Measurements from ENCODE around the gene ZNF33B.
A peak's percentile ranks its signal among the peaks of the same experiment; 100 is the strongest.
"Not testable (repeated sequence)": the region's sequence is repeated elsewhere in the genome, so short reads cannot be mapped to it uniquely, and the experiment has no call there.

The ZNF33B gene

GRCh38 chr10:42618424-42618823 is 19.9 kb downstream of the ZNF33B start:
- no peak for DNase-seq (ENCODE audit: low read depth in 2 of 2, low spot score in 1 of 2)

GRCh38 chr10:42615419-42615818 is 23.0 kb downstream of the ZNF33B start:
- DNase-seq (ENCODE audit: low read depth in 2 of 2, low spot score in 1 of 2) = no peak

- DNase-seq (ENCODE audit: low read depth in 2 of 2, low spot score in 1 of 2) = no peak
These were observed 28.5 kb downstream of the ZNF33B start for GRCh38 chr10:42609872-42610271.

- no peak for DNase-seq (ENCODE audit: low read depth in 2 of 2, low spot score in 1 of 2)
These were observed 40.0 kb downstream of the ZNF33B start for GRCh38 chr10:42598249-42598873.

DNA sequence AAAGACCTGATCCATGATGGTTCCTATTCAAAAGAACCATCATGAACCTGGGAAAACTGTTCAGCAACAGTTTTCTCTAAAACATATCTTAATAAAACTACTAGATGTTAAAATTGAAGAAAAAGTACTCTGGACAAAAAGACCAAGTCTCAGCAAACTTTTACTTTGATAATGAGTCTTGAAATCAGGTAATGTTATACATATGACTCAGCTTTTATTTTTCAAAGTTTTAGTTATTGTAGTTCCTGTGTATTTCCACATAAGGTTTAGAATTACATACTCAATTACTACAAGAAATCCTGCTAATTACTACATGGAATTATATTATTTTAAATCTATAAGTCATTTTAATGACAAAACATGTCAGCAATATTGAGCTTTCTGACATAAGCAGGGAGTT is 42.2 kb downstream of the ZNF33B start:
- DNase-seq (ENCODE audit: low read depth in 2 of 2, low spot score in 1 of 2) = no peak

- DNase-seq (ENCODE audit: low read depth in 2 of 2, low spot score in 1 of 2) = no peak
These were observed 44.1 kb downstream of the ZNF33B start for GRCh38 chr10:42594246-42594650.

DNA sequence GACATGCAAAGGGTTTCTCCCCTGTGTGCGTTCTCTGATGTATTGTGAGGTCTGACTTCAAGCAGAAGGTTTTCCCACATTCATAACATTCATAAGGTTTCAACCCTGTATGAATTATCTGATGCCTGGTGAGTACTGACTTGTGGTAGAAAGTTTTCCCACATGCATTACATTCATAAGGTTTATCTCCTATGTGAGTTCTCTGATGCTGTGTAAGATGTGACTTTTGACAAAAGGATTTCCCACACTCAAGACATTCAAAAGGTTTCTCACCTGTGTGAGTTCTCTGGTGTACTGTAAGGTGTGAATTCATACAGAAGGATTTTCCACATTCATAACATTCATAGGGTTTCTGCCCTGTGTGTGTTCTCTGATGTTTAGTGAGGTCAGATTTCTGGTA is 45.1 kb downstream of the ZNF33B start:
- no peak for DNase-seq (ENCODE audit: low read depth in 2 of 2, low spot score in 1 of 2)

GRCh38 chr10:42583828-42584227 is 54.5 kb downstream of the ZNF33B start:
- DNase-seq (ENCODE audit: low read depth in 2 of 2, low spot score in 1 of 2) = no peak

DNA sequence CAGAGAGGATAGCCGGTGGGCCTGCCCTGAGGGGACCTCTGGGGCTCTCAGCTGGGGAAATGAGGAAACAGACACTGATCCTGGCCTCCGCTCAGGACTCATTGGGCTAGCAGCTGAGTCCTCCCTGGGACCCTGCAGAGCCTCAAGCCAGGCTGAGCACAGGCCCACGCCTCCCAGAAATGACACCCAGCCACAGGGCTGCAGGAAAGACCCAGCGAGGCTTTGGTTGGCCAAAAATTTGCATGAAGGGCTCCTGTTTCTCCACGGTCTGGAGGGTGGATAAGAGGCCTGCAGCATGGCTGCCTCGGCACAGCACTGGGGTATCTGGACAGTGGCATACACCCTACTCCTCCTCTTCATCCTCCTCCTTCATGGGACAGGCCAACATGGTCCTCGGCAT is 60.4 kb downstream of the ZNF33B start:
- DNase-seq (ENCODE audit: low read depth in 2 of 2, low spot score in 1 of 2) = no peak

GRCh38 chr10:42576338-42576737 is 62.0 kb downstream of the ZNF33B start:
- no peak for DNase-seq (ENCODE audit: low read depth in 2 of 2, low spot score in 1 of 2)

DNA sequence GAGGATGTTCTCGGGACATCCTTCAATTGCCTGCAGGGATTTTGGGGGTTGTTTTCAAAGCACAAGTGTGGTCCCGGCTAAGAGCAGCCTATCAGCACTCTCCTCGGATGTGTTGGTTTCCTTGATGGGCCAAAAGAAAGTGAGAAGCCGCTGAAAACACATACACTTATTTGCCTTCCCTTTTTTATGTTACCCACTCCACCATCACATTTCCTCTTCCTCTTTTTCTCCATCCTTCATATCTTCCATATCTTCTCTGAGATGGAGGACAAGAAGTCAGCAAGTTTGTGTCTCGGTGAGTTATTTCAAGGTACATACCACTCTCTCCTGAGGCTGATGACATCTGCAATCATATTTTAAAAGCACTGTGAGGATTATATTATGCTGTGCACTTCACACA is 64.0 kb downstream of the ZNF33B start:
- no peak for DNase-seq (ENCODE audit: low read depth in 2 of 2, low spot score in 1 of 2)

- DNase-seq (ENCODE audit: low read depth in 2 of 2, low spot score in 1 of 2) = no peak
These were observed 81.4 kb downstream of the ZNF33B start for GRCh38 chr10:42556931-42557330.

GRCh38 chr10:42553576-42553975 is 84.8 kb downstream of the ZNF33B start:
- DNase-seq (ENCODE audit: low read depth in 2 of 2, low spot score in 1 of 2) = not testable (repeated sequence)

GRCh38 chr10:42553064-42553407 is 85.3 kb downstream of the ZNF33B start:
- DNase-seq (ENCODE audit: low read depth in 2 of 2, low spot score in 1 of 2) = no peak

DNA sequence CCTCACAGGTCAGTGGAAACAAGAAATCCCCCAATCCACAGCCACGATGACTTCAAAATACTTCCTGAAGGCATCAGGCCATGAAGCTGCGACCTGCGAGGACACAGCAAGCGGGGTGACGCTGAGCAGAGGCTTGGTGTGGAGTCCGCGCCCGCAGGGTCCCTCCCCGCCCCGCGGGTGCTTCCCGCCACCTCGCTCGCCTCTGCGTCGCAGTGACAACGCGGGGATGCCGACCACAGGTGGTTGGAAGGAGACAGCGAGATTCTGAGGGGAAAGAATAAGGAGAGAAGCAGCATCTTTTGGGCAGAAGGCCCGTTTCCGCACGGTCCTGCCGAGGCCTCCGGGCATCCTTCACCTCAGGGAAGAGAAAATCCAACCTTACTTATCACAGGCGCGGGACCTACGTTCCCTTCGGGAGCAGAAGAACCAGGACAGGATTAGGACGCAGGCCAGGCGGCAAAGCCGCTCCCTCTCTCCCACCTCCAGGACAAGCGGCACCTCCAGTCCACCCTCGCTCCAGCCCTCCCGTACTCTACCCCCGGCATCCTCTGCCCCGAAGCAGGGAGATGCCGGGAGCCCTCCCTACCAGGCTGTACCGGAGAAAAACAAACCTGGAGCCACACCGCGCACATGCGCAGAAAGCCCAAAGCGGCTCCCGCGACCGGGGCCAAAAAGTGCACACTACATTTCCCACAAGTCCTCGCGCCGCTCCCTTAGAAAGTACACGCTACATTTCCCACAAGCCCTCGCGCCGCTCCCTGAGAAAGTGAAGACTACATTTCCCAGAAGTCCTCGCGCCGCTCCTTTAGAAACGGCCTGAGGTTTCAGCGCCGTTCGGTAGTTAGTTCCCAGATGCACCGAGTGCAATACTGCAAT is 85.9 kb downstream of the ZNF33B start:
- peak; percentile 89 to 91 for DNase-seq (ENCODE audit: low read depth in 2 of 2, low spot score in 1 of 2)

DNA sequence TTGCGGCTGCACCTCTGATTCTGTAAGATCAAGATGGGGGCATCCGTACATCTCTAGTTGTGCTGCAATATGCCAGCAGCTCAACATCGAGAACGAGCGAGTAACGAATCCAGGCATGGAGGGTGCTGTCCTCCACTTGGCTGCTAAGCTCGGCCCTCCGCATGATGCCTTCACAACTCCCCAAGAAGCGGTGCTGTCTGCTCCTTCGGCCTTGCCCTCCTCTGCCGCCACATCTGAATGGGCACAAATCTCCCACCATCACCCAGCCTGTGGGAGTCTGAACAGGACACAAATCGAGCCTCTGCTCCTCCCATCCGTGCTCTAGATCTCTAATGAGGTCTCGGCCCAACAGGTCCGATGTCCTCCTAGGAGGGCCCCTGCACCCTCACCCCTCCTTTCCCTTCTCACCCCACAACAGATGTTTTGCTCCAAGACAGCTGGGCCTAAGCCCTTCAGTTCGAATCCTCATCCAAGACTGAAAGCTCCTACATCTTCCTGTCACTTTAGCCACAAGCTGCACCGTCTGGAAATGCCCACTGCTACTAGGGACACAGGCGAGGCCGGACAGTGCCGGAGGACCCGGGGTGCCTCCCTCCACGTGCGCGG is 86.7 kb downstream of the ZNF33B start:
- no peak for DNase-seq (ENCODE audit: low read depth in 2 of 2, low spot score in 1 of 2)

DNA sequence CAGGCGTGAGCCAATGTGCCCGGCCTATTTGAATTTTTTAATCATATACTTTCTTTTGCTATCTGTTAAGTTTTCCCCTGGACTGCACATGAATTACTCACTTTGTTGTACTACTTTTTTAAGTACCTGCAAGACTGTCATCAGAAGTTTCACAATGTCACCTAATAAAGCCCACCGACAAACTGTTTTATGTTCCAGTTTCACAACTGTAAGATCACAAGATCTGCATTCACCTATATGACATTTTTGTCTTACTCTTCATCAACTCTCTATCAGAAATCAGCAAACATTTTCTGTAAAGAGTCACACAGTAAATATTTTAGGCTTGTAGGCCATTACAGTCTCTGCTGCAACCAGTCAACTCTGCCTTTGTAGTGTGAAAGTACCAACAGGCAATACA is 88.5 kb downstream of the ZNF33B start:
- no peak for DNase-seq (ENCODE audit: low read depth in 2 of 2, low spot score in 1 of 2)

- DNase-seq (ENCODE audit: low read depth in 2 of 2, low spot score in 1 of 2) = no peak
These were observed 90.1 kb downstream of the ZNF33B start for GRCh38 chr10:42548254-42548653.

DNA sequence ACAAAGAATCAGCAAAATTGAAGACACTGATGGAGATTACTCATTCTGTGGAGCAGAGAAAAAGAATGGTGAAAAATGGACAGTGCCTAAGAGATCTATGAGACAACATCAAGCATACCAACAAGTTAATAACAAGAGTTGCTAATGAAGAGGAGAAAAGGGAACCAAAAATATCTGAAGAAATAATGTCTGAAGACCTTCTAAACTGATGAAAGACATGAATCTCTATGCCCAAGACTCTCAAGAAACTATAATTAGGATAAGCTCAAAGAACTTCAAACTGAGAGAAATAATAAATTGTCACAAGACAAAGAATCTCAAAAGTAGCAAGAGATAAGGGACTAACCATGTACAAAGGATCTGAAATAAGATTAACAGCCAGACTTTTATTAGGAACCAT is 93.4 kb downstream of the ZNF33B start:
- no peak for DNase-seq (ENCODE audit: low read depth in 2 of 2, low spot score in 1 of 2)

- DNase-seq (ENCODE audit: low read depth in 2 of 2, low spot score in 1 of 2) = no peak
These were observed 94.5 kb downstream of the ZNF33B start for GRCh38 chr10:42543840-42544372.
